Gastrocnemius medialis (tissue), 4 donors: ENCODE measurements around the gene CELF4. TPM values are rescaled to one million over a fixed set of nuclear protein-coding genes. Genes with fewer than 3 reads are reported as not detected.

Experiments used
- ATAC-seq, 2 donors: fragments of 150-250 bp; one replicate each; pipeline ENCODE4 v1.9.1; 2016
- DNase-seq, 2 donors: peaks; one replicate each; pipeline ENCODE4 v3.0.0-alpha.2; 2019
- H3K27ac ChIP-seq, 4 donors: fragments of 200-600 bp; sonication (generic); 1 replicate in 1 of 4; 2 replicates in 3 of 4; pipeline ENCODE4 v1.5.1; 2016 to 2018; ENCODE audit warnings: mild to moderate bottlenecking in 2 of 4, moderate library complexity in 1 of 4
- H3K27me3 ChIP-seq, 3 donors: fragments of 200-600 bp; sonication (generic) in 2 of 3; 1 replicate in 1 of 3; 2 replicates in 2 of 3; pipeline versions ENCODE4 v1.5.1 to v1.6.0; 2016 to 2019; ENCODE audit warnings: mild to moderate bottlenecking in 1 of 3, moderate library complexity in 1 of 3
- H3K36me3 ChIP-seq, 2 donors: fragments of 200-600 bp; sonication (generic) in 1 of 2; one replicate each; pipeline ENCODE4 v1.5.1; 2017 to 2018
- H3K4me1 ChIP-seq, 2 donors: fragments of 200-600 bp; sonication (generic) in 1 of 2; one replicate each; pipeline ENCODE4 v1.5.1; 2016 to 2017; ENCODE audit warnings: mild to moderate bottlenecking in 2 of 2
- H3K4me3 ChIP-seq, 4 donors: fragments of 200-600 bp; sonication (generic) in 3 of 4; 1 replicate in 1 of 4; 2 replicates in 3 of 4; pipeline ENCODE4 v1.5.1; 2016 to 2019; ENCODE audit warnings: mild to moderate bottlenecking in 2 of 4
- H3K9me3 ChIP-seq, 3 donors: fragments of 200-600 bp; sonication (generic) in 2 of 3; 1 replicate in 1 of 3; 2 replicates in 2 of 3; pipeline ENCODE4 v1.5.1; 2016 to 2019
- POLR2A ChIP-seq, 2 donors: fragments of 450-650 bp; IDR thresholded peaks; one replicate each; pipeline ENCODE4 v1.6.1; 2017; ENCODE audit warnings: antibody characterized with exemption in 2 of 2, mild to moderate bottlenecking in 2 of 2, moderate library complexity in 2 of 2
- in situ Hi-C, 4 donors: fragments of 200-750 bp; cut with MboI; loops; one replicate each; pipeline versions ENCODE4 v1.15.0 to v1.8.0; 2017; ENCODE audit warnings: low sequenced_read_pairs in 4 of 4
- intact Hi-C: fragments of 100-400 bp; cut with DNase I; formaldehyde crosslinking; loops from one replicate; pipeline ENCODE4 v1.15.1; 2023; ENCODE audit warnings: low total_unique reads
- total RNA-seq, 4 donors: library from RNA; depleted of rRNA; stranded (reverse); fragments of >200 nt; gene quantifications; one replicate each; pipeline versions ENCODE4 v1.1.0 to v1.2.3, GENCODE V29; 2016
- TF ChIP-seq, protein P1 (sequence below), 5 experiments: fragments of 450-650 bp in 3 of 5; fragments of 200-600 bp in 2 of 5; sonication (generic) in 2 of 5; IDR thresholded peaks in 4 of 5; conservative IDR thresholded peaks in 1 of 5; 1 replicate in 4 of 5; 2 replicates in 1 of 5; pipeline ENCODE4 v1.5.1; 2016 to 2019; ENCODE audit warnings: antibody characterized with exemption in 5 of 5, mild to moderate bottlenecking in 3 of 5, moderate library complexity in 3 of 5

The CELF4 gene
- not detected for total RNA-seq

DNA sequence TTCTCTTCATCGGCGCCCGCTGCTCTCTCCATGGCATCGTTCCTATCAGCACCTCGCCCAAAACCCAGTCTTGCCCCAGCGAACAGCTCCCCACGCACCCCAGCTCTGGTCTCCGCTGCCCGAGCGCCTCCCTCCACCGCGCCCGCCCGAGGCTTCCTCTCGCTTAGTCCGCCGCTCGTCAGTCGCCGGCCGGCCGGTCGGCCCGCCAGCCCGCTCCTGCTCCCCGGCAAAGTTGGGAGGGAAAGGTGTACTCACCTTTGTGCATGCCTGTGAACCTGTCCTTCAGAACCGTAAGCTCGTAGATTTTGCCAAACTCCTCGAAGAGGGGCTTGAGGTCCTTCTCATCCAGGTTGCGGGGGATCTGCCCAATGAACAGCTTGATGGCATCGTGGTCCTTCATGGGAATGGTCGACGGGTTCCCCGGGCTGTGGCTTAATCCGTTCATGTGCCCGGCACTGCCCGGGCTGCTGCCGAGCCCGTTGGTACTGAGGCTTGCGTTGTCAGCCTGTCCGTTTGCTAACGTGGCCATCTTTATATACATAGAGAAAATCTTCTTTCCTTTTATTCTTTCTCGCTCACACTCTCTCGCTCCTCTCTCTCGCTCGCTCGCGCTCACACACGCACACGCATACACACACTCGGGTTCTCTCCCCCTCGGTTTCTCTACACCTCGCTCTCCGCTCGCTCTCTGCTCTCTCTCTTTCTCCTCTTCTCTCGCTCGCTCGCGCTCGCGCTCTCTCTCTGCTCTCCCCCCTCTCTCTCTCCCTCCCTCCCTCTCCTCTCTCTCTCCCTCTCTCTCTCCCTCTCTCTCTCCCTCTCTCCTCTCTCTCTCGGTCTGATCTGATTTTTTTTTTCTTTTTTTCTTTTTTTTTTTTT, at the start of gene CELF4:
Gene CELF4 (minus strand): TSS at position 698 of the 876 bp plus-strand sequence.
- Histone ChIP-seq H3K27me3 (peaks cover 63 to 74% (median 67%) of the 10 kb centered on the region in 3 donors), H3K4me1 (peaks cover 10 to 22% of the 10 kb centered on the region in 2 donors), H3K9me3 (no peaks in the 10 kb centered on the region), H3K4me3 (peak within 1 kb of the TSS; percentile 53 to 92 (median 64)), H3K36me3 (no peaks in the 10 kb centered on the region), H3K27ac (no peak within 1 kb of the TSS)
- peak; percentile 17 to 43 for ATAC-seq
- no peak for TF ChIP-seq POLR2A (IDR thresholded peaks at IDR 0.05)
- TF ChIP-seq, protein P1, sequence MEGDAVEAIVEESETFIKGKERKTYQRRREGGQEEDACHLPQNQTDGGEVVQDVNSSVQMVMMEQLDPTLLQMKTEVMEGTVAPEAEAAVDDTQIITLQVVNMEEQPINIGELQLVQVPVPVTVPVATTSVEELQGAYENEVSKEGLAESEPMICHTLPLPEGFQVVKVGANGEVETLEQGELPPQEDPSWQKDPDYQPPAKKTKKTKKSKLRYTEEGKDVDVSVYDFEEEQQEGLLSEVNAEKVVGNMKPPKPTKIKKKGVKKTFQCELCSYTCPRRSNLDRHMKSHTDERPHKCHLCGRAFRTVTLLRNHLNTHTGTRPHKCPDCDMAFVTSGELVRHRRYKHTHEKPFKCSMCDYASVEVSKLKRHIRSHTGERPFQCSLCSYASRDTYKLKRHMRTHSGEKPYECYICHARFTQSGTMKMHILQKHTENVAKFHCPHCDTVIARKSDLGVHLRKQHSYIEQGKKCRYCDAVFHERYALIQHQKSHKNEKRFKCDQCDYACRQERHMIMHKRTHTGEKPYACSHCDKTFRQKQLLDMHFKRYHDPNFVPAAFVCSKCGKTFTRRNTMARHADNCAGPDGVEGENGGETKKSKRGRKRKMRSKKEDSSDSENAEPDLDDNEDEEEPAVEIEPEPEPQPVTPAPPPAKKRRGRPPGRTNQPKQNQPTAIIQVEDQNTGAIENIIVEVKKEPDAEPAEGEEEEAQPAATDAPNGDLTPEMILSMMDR (IDR thresholded peaks at IDR 0.05 in 4 of 5, conservative IDR thresholded peaks at IDR 0.05 in 1 of 5): no peak
- no peak for DNase-seq
- intact Hi-C loops: no loop called here
- in situ Hi-C loops: no loop called here

DNA sequence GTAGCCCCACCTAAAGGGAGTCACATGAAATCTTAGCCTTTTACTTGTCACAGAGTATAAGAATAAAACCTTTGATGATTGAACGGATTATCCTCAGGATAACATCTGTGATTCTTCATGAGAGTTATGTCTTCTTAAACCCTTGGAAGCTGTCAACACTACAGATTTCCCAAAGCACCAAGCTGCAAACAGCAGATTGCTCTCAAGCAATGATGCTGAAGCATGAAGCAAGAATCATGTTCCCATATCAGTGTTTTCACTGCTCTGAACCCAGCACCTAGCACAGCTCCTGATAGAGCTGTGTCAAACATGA, 47.6 kb upstream of the CELF4 start:
- Histone ChIP-seq H3K27ac (no peak overlapping the region), H3K4me3 (no peak overlapping the region), H3K9me3 (no peaks in the 10 kb centered on the region), H3K4me1 (no peaks in the 10 kb centered on the region), H3K27me3 (no peaks in the 10 kb centered on the region), H3K36me3 (no peaks in the 10 kb centered on the region)
- DNase-seq: no peak
- intact Hi-C loops (no loop called here), in situ Hi-C loops (no loop called here)
- ATAC-seq: no peak
- TF ChIP-seq, protein P1 (IDR thresholded peaks at IDR 0.05 in 4 of 5, conservative IDR thresholded peaks at IDR 0.05 in 1 of 5): no peak
- no peak for TF ChIP-seq POLR2A (IDR thresholded peaks at IDR 0.05)

DNA sequence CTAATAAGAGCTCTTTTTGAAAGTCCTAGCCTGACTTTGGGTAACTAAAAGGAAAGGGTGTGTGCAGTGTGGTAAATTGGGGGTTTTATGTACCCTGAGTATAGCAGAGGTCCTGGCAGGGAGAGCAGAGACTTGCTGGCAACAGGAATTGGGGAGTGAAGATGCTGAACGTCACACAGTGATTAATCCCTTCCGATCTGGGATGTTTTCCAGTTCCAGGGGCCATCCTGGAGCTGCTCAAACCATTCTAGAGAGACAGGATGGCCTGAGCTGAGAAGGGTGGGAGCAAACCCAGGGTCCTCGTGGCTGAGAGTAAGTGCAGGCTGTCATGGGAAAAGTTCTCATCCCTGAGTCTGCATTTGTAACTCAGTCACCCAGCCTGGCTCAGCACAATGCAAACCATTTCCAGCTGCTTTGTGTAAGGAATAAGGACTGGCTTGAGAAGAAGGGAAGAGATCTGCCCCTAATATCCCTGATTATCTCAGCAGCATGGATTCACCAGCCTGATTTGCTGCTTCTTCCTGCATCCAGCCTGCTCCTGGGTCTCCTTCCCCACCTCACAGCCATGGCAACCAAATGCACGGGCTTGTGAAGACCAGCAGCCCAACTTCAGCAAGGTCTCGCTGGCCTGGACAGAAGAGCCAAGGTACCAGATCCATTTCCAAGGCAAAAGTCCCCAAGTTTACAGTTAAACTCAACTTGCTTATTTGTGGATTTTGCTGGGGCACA, 47.1 kb upstream of the CELF4 start:
- H3K4me3 ChIP-seq: no peak overlapping the region
- intact Hi-C loops: no loop called here
- no peaks in the 10 kb centered on the region for H3K4me1 ChIP-seq
- no peak for TF ChIP-seq POLR2A (IDR thresholded peaks at IDR 0.05)
- TF ChIP-seq, protein P1 (IDR thresholded peaks at IDR 0.05 in 4 of 5, conservative IDR thresholded peaks at IDR 0.05 in 1 of 5): no peak
- ATAC-seq (no peak), DNase-seq (no peak)
- H3K9me3 ChIP-seq: no peaks in the 10 kb centered on the region
- no peak overlapping the region for H3K27ac ChIP-seq
- in situ Hi-C loops: no loop called here
- no peaks in the 10 kb centered on the region for H3K27me3 ChIP-seq
- H3K36me3 ChIP-seq: no peaks in the 10 kb centered on the region

DNA sequence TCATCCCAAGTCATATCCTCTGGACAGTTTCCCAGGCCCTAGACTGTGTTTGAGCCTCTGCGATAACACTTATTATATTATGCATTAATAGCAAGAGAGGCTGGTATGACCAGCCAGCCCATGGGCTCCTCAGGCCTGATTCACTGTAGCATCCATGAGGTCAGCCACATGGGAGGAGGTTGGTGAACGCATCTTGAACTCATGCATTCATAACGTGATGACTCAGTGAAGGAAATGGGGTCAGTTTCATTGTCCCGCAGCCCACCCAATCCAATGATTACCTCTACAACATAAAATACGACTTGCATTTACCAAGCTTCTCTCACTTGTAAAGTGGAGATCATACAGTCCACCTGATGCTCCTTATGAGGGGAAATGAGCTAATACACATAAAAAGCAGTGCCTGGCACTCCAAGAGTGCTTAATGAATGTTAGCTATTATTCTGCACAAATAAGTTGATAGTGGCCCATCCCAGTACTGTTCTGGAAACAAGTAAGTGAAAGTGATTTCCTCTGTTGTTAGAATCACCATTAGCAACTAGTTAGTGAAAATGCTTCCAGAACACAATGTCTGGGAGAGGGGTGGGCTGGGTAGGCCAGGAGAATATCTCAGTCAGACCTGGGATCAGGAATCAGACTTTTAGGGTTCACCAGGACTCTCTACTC, 46.1 kb upstream of the CELF4 start:
- intact Hi-C loops (no loop called here), in situ Hi-C loops (no loop called here)
- DNase-seq (no peak), ATAC-seq (no peak)
- H3K27me3 ChIP-seq: no peaks in the 10 kb centered on the region
- H3K27ac ChIP-seq: no peak overlapping the region
- H3K9me3 ChIP-seq: no peaks in the 10 kb centered on the region
- TF ChIP-seq, protein P1 (IDR thresholded peaks at IDR 0.05 in 4 of 5, conservative IDR thresholded peaks at IDR 0.05 in 1 of 5): no peak
- no peak for TF ChIP-seq POLR2A (IDR thresholded peaks at IDR 0.05)
- no peaks in the 10 kb centered on the region for H3K36me3 ChIP-seq
- no peak overlapping the region for H3K4me3 ChIP-seq
- H3K4me1 ChIP-seq: no peaks in the 10 kb centered on the region
